ENCODE results near the gene LRRK2.

The LRRK2 gene

DNA sequence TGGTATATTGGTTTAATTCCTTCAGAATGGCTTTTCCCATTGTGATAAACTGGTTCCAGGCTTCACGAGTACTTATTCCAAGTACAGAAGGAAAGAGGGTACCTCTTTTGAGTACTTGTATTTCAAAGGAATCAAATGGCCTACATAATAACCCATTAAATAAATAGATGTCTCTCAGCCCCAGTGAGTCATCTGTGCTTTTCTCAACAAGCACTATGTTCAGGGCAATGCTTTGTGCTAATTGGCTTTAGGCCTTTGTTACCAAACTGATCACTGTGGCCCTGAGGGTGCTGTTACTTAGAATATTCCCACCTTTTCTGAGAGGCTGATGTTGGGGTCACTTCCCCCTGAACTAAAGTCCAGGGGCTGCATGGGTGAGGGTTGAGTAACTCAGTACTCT is 107.1 kb downstream of the LRRK2 start:
- TF ChIP-seq, protein P1, sequence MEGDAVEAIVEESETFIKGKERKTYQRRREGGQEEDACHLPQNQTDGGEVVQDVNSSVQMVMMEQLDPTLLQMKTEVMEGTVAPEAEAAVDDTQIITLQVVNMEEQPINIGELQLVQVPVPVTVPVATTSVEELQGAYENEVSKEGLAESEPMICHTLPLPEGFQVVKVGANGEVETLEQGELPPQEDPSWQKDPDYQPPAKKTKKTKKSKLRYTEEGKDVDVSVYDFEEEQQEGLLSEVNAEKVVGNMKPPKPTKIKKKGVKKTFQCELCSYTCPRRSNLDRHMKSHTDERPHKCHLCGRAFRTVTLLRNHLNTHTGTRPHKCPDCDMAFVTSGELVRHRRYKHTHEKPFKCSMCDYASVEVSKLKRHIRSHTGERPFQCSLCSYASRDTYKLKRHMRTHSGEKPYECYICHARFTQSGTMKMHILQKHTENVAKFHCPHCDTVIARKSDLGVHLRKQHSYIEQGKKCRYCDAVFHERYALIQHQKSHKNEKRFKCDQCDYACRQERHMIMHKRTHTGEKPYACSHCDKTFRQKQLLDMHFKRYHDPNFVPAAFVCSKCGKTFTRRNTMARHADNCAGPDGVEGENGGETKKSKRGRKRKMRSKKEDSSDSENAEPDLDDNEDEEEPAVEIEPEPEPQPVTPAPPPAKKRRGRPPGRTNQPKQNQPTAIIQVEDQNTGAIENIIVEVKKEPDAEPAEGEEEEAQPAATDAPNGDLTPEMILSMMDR (IDR thresholded peaks at IDR 0.05), result no peak
- no peak for TF ChIP-seq ZFX (IDR thresholded peaks at IDR 0.05; ENCODE audit: borderline replicate concordance)
- no peak overlapping the region for H3K27ac ChIP-seq

DNA sequence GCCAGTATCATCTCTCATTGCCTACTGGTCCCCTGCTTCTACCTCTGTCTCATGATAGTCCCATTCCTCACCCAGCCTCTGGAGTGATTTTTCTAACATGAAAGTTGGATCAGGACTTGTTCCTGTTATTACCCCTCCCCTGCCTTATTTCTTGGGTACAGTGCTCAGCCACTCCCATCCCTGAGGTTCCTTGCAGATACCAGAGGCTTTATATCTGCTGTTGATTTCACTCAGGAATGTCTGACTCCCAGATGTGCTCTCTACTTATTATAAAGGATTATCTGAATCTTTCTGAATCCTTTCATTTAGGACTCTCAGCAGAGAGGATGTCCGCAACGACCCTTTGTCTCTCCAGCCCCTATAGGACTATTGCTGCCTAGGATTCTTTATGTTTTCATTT is 111.2 kb downstream of the LRRK2 start:
- no peak overlapping the region for H3K27ac ChIP-seq
- TF ChIP-seq, protein P1 (IDR thresholded peaks at IDR 0.05), result no peak
- no peak for TF ChIP-seq ZFX (IDR thresholded peaks at IDR 0.05; ENCODE audit: borderline replicate concordance)

DNA sequence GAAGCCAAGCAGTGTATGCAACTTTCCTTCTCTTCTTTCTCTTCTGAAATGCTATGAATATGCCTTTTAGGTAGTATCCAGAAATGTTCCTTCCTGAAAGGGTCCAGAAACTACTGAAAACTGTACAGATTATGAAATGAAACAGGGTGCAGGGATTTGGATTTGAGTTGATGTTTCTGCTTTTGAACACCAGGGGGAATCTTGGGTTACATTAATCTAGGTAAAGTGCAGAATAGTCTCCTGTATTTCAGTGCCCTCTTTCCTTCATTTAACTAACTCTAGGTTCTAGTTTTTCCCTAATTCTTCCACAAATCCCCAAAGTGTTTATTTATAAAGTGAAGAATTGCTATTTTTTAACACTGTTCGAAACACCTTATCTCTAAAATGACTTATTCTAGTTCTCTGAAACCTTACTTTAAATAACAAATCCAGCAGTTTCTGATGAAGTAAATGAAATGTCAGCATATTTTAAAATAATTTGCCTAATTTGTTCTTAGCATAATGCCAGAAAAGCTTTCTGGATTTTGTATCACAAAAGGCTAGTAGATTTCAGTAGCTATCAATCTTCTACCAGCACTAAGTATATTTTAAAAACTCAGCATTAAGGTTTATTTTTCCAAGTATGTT is 111.9 kb downstream of the LRRK2 start:
- TF ChIP-seq, protein P1 (IDR thresholded peaks at IDR 0.05), result peak; percentile 80
- no peak for TF ChIP-seq ZFX (IDR thresholded peaks at IDR 0.05; ENCODE audit: borderline replicate concordance)
- no peak overlapping the region for H3K27ac ChIP-seq

DNA sequence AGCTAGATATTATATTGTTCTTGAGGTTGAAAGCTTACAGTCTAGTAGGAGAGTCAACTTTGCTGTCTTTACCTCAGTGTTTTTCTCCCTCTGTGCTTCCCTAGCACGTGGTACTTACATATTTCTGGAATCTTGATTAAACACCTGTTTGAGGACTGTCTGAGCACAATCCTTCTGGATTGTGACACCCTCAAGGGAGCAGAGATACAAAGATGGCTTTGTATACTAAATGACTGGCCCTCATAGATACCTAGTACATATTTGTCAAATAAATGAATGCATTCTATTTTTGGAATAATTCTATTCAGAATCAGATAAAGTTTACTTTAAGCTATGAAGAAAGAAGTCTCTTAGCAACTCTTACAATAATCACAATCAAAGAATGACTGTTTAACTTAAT is 113.3 kb downstream of the LRRK2 start:
- H3K27ac ChIP-seq, result no peak overlapping the region
- TF ChIP-seq ZFX (IDR thresholded peaks at IDR 0.05; ENCODE audit: borderline replicate concordance), result no peak
- TF ChIP-seq, protein P1 (IDR thresholded peaks at IDR 0.05), result no peak

DNA sequence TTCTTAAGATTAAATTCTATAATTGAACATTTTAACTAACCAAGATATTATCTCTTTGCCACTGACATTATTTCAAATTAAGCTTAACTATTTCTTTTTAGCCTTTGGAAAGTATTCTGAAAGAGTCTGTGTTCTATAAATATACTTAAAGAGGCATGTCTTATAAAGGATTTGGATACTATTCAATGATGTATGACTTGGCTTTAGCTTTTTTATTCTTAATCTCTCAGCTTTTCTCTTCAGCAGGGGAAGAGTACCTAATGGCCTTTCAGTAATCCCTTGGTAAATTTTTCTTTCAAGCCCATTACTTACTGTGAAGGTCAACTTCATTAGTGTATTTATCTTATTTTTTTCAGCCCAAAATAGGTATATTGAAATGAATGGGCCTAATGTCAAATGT is 113.8 kb downstream of the LRRK2 start:
- no peak overlapping the region for H3K27ac ChIP-seq
- no peak for TF ChIP-seq ZFX (IDR thresholded peaks at IDR 0.05; ENCODE audit: borderline replicate concordance)

DNA sequence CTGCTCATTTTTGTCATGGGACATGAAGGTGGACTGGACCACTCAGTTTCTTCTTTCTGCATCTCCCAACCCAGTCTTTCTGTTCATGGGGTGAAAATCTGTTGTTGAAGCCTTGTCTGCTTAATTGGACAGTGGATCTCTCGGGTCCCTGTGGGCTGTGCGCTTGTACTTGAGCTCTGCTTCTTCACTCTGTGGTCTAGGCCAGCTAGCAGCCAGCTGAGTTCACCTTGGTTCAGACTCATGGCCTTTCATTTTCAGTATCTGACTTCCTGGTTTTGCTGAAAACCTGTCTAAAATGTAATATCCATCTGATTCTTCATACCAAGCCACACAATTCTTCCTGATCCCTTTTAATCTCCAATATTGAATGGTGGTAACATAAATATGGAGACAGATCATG is 117.2 kb downstream of the LRRK2 start:
- H3K27ac ChIP-seq, result no peak overlapping the region
- TF ChIP-seq, protein P1 (IDR thresholded peaks at IDR 0.05), result no peak
- no peak for TF ChIP-seq ZFX (IDR thresholded peaks at IDR 0.05; ENCODE audit: borderline replicate concordance)

DNA sequence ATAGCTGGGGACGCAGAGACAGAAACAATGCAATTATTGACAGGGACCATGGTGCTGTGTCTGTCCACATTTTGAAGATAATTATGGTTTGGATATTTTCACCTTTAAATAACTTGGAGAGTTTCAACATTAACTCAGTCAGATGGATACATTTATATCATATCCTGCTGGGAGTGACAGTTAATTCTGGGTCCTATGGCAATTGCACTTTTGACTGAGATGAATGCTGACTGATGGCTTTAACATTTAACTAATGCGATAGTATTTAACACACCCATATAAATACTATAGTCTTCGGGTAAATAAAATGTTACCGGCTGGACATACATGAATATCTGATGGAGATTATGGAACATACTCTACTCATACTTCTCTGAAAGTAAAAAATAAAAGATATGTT is 118.3 kb downstream of the LRRK2 start:
- H3K27ac ChIP-seq, result no peak overlapping the region
- no peak for TF ChIP-seq ZFX (IDR thresholded peaks at IDR 0.05; ENCODE audit: borderline replicate concordance)
- TF ChIP-seq, protein P1 (IDR thresholded peaks at IDR 0.05), result no peak

DNA sequence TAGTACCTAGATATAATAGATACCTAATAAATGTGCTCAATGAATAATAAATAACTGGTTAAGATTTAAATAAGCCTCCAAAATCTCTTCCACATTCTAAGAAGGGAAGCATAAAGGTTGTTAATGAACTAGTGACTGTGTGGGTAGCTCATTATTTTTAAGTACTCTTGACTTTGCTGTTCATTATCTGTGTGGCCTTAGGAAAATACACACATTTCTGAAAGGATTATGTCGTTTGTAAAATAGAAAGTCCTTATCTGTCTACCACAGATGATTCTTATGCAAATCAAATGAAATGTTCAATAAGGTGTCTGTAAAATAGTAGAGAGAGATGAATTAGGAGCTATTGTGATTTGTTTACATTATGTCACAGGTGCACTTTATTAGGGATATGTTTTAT is 119.5 kb downstream of the LRRK2 start:
- H3K27ac ChIP-seq, result no peak overlapping the region
- TF ChIP-seq ZFX (IDR thresholded peaks at IDR 0.05; ENCODE audit: borderline replicate concordance), result no peak
- TF ChIP-seq, protein P1 (IDR thresholded peaks at IDR 0.05), result no peak
